Activated CD4-positive, alpha-beta T cell treated with anti-CD3 and anti-CD28 coated beads for 1 hour (primary cell): Measurements from ENCODE around the gene CNDP1.
"Not testable (repeated sequence)": the region's sequence is repeated elsewhere in the genome, so short reads cannot be mapped to it uniquely, and the experiment has no call there.

Source experiments
- DNase-seq: peaks from one replicate; pipeline ENCODE4 v3.0.0-alpha.2; 2020

Gene CNDP1, protein sequence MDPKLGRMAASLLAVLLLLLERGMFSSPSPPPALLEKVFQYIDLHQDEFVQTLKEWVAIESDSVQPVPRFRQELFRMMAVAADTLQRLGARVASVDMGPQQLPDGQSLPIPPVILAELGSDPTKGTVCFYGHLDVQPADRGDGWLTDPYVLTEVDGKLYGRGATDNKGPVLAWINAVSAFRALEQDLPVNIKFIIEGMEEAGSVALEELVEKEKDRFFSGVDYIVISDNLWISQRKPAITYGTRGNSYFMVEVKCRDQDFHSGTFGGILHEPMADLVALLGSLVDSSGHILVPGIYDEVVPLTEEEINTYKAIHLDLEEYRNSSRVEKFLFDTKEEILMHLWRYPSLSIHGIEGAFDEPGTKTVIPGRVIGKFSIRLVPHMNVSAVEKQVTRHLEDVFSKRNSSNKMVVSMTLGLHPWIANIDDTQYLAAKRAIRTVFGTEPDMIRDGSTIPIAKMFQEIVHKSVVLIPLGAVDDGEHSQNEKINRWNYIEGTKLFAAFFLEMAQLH

DNA sequence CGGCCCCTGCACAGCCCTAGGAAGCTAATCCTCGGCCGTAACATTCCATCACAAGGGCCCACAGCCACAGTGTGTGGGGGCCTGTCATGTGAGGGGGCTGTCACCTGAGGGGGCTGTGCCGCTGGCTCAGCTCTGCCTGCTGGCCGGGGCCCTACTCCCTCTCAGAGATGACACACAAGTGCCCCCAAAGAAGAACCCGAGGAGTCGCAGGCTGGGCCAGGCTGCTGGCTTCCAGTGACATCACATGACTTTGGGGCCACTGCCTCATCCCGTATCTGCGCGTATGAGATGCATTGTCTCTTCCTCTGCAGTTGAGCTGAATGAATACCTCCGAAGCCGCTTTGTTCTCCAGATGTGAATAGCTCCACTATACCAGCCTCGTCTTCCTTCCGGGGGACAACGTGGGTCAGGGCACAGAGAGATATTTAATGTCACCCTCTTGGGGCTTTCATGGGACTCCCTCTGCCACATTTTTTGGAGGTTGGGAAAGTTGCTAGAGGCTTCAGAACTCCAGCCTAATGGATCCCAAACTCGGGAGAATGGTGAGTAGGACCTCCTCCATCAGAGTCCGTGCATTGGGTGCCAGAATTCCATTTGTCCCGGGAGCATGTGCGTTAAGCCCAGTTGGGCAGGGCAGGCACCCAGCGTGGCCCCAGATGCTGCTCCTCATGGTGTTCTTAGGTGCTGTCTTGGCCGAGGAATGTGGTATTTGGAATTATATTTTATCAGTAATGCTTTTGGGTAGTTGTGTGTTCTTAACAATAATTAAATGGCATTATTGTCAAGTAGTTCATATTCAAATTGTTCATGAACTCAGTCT lies at the start of gene CNDP1:
Gene CNDP1, plus strand, starts transcription at position 351 of the 820 bp plus-strand sequence. Its CDS starts 168 bp downstream, at position 519.
- no peak for DNase-seq

DNA sequence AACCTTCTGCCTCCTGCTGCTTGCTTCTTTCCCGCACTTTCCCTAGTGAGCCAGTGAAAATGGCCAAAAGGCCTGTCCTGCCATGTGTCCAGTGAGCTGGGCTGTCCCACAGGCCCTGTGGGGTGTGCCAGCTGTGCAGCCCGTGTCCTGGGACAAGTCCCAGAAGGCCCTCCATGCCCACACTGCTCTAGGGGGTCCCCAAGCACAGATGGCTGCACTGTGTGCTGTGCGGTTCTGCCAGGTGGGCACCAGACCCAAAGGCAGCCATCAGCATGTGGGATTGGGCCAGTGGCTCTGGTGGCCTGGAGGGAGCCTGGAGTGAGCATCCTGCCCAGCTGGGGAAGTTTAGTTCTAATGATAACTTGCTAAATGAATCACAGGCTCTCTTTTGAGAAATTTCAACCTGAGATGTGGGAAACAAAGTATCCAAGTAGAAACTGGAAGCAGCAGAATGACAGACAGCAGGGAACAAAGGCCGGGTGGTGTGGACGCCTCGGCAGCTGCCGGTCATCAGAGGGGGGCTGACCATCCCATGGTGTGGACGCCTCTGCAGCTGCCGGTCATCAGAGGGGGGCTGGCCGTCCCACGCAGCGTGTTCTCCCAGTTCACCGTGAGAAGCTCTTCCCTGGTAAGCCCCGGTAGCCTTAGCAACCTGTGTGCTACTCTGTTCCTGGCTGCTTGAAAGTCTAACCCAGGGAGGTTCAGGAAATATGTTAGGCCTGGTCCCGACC lies 48.0 kb upstream of the CNDP1 start:
- no peak for DNase-seq

DNA sequence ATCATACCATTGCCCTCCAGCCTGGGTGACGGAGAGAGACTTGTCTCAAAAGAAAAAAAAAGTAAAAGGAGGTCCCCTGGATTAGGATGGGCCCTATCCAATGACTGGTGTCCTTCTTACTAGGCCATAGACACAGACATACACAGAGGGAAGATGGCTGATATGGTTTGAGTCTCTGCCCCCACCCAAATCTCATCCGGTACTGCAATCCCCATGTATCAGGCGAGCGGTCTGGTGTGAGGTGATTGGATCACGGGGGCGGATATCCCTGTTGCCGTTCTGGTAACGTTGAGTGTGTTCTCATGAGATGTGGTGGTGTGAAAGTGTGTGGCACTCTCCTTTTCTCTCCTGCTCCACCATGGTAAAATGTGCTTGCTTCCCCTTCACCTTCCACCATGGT lies 45.9 kb upstream of the CNDP1 start:
- DNase-seq = no peak

DNA sequence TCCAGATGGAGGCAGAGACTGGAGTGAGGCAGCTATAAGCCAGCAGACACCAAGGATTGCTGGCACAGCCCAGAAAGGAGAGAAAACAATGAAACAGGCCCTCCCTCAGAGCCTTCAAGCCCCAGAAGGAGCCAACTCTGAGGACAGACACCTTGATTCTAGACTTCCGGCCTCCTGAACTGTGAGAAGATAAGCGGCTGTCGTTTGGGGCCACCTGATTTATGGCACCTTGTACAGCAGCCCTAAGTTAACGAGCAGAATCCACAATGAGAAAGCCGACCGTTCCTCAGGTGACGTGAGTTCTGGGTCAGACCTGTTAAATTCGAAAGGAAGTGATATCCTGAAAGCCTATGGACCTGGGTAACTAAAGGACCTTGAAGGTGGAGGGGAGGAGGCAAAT lies 45.4 kb upstream of the CNDP1 start:
- DNase-seq = no peak

DNA sequence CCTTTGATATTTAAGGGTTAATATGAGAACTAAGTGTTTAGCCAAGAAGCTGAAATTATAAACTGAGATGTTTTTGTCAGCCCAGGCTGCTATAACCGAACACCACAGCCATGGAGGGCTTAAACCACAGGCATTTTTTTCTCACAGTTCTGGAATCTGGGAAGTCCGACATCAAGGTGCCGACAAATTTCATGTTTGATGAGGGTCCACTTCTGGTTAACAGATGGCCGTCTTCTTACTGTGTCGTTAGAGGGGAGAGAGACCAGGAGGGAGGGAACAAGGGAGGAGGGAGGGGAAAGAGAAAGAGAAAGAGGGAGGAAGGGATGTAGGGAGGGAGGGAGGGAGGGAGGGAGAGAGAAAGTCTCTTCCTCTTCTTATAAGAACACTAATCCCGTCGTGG lies 44.6 kb upstream of the CNDP1 start:
- DNase-seq = no peak

DNA sequence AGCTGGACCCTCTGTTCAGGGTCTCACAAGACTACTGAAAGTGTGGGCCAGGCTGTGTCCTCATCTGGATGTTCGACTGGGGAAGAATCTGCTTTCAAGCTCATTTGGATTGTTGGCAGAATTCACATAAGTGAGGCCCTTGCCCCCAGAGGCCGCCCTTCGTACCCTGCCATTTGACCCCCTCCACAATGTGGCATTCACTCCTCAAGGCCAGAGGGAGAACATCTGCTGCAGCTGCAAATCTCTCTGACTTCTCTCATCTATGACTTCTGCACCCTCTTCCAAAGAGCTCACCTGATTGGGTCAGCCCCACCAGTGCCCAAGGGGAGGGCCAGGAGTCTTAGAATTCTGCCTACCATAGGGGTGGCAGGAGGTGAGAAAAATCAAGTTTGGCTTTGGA lies 42.0 kb upstream of the CNDP1 start:
- no peak for DNase-seq

DNA sequence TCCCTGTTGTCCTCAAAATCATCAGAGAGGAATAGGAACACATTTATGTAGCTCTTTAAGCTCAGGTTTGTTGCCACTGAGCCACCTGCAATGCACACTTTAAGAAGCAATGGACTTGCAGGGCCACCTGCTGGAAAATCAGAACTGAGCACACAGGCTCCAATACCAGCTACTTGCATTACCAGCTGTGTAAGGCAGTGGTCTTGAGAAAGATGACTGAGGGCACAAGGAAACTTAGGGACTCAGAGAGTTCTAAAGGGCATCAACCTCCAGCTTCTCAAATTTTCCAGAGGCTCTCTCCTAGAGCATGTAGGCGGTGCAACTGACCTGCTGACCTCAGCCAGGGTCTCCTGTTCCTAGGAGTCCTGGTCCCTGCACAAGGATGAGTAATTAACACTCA lies 40.6 kb upstream of the CNDP1 start:
- DNase-seq = peak; percentile 48

DNA sequence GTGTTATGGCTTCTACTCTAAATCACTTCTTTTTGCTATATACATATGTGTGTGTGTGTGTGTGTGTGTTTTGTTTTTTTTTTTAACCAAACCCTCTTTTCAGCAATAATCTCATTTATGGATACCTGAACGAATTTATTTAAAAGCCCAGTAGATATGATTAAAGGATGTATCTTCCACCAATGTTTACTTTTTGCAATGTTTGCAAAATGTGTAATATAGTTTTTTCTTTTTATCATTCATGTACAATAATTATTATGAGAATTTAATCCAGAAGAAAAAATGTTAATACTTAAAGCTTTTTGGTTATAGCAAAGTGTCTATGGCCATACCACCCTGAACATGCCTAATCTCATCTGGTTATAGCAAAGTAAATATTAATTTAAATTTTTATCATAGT lies 39.8 kb upstream of the CNDP1 start:
- DNase-seq = no peak

DNA sequence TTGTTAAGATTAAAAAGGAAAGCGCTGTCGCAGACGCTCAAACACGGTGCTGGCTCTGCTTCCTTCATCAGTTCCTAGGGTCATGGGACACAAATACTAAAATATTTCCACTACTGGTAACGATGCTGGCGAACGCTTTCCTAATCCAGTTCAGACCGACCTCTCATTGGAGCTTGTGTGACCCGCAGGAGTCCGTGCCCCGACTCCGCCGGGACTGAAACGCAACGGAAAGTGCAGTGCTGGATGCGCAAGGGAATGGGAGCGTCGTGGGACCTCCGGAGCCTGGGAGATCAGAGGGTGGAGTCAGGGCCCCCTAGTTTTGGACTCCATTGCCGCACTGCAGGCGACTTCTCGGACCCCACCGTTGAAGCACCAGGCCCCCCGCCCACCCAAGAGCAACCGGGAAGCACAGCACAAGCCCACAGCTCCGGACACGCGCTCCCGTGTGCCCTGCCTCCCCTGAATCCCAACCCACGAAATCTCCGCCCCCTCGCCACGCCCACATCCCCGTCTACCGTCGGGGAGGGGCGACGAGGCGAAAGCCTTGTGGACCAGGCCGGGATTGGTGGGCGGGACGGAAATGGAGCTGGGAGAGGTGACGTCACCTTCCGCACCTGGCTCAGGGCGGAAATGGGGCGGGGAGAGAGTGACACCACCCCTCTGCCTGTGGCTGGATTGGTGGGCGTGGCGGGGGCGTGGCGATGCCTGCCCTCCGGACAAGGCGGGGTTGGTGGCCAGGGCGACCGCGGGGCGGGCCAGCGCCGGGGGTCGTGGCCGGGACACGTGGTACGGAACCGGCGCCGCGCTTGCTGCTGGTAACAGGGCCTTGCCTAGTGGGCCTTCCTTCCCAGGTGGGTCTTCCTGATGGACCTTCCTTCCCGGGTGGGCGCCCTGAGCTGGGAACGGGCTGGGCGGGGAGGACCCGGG lies 38.5 kb upstream of the CNDP1 start, which contains the start of gene CNDP2:
Gene CNDP2, plus strand, starts transcription at position 783 of the 927 bp plus-strand sequence. CDS start 3,611 bp downstream, outside the sequence.
- peak; percentile 95 for DNase-seq

DNA sequence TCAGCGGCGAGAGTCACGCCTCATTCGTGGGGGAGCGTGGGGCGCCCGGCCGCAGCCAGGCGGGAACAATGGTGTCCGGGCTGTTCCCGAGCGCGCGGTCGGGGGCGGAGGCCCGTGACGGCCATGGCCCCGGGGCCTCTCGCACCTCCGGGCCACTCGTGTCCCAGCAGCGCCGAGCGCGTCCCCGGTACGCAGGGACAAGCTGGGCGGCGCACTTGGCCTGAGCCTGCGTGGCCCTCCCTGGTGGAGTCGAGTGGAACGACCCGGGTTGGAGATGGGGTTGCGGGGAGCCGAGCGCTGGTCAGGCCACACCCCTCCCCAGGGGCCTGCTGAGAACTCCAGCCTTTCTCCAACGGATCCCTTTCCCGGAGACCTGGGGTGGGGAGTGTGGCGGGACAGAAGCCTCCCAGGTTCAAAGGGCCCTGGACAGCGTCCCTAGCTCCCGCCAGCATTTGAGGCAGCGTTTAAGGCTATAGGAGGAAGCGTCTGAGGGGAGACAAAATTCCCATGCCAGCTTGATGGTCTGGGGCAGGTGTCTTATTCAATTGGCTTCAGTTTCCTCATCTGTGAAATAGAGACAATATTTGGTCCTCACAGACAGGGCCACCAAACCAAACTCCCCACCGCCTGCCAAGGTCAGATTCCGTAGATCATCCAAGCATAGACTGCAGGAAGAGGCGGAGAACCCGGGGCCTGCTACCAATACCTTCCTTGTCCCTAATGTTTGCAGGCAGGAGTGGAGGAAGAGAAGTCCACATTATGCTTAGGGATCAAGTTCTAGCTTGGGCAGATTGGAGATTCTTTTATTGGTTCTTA lies 37.6 kb upstream of the CNDP1 start:
- DNase-seq = peak; percentile 15

DNA sequence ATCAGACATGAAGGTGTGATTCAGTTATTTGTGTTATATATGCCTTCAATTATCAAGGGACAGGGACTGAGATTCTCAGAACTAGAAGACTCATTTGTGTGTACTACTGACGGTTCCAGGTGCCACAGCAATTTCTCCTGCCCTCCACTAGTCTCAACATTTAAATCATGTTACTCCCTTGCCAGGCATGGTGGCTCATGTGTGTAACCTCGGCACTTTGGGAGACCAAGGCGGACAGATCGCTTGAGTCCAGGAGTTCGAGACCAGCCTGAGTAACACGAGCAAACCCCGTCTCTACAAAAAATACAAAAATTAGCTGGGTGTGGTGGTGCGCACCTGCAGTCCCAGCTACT lies 37.0 kb upstream of the CNDP1 start:
- no peak for DNase-seq

DNA sequence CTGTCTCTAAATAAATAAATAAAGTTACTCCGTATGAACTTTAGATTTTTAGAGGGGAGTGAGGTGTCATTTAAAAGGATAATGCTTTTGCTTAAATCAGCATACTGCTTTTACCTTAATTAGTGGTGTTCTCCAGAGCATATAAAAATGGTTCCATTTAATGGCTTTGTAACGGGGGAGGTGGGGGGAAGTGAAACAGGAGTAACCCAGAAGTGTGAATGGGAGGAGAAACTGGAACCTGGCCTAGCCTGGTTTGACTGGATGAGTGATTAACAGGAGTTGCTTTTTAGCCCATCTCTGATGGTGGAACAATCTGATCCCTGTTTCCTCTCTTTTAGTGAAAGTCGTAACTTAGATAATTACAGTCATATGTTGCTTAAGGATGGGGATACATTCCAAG lies 36.5 kb upstream of the CNDP1 start:
- no peak for DNase-seq

DNA sequence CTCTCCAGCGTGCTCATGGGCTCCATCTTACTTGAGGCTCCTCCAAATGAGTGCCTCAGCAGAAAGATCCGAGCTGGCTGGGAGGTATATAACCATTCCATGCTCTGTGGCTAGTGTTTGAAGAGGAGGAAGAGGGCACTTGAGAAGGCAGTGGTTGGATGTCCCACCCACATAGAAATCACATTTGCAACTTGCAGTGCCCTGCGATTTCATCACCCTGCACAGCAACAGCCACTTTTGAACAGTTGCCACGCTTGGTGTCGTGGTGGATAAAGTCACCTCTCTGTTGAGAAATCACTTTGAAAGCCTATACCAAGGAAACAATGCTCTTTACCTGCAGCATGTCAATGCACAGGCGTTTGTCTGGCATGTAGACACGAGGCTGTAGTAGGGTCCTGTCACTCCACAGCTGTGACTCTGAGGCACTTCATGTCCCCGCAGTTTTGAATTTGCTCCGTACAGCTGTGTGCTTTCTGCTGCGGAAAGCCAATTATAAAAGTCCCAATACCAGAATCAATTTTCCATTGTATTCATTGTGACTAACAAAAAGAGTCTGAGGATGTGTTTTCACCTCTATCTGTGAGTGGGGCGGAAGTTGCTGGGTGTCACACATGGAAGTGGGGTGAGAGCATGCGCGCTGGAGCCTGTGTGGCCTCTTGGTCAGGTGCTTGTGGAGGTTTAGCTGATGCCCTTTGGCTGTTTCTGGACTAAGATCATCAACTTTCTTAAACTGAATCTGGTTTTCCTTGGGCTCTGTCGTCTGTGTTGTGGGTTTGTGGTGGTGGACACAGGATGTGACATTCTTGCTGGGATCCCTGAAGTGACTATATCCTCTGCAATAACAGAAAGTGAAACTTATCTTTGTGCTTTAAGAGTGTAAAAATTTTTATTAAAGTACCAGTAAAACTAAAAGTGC lies 35.3 kb upstream of the CNDP1 start:
- DNase-seq = peak; percentile 70

DNA sequence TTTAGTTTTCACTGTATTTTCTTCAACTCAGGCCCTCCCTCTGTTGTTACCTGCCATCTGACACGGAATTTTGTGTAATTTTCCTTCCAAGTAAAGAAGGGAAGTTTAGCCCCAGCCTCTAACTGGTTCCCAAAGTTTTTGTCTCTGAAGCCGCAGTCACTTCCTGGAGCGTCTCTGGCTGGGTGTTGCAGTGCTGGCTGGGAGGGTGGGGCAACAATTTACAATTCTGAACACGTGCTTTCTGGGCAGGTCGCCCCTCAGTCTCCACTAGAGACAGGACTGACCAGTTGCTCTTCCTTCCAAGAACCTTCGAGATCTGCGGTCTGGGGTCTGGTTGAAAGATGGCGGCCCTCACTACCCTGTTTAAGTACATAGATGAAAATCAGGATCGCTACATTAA lies 34.7 kb upstream of the CNDP1 start:
- peak; percentile 16 for DNase-seq

DNA sequence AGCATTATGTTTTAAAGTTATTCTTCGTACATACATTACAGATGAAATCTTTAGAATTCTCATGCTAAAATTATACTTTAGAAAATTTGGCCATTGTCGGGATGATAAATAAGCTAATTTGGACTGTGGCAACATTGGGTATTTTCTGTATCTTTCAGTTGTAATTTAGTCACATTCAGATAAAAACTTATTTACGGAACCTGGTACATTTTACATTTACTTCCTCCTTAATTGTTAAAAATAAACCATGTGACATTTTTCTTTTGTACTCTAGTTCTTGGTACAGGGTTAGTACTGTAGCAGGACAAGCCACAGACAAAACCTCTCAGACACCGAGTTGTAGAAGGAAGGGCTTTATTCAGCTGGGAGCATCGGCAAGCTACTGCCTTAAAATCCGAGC lies 33.9 kb upstream of the CNDP1 start:
- no peak for DNase-seq

DNA sequence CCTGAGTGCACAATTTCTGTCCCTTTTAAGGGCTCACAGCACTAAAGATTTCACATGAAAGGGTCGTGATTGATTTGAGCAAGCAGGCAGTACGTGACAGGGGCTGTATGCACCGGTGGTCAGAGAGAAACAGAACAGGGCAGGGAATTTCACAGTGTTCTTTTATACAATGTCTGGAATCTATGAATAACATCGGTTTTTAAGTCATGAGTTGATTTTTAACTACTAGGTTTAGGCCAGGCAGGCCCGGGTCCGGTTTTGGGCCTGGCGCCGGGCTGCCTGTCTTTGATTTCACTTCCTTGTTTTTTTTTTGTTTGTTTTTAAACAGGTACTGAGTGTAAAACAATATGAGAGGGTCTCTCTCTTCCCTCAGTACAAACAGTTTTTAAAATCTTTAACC lies 33.5 kb upstream of the CNDP1 start:
- not testable (repeated sequence) for DNase-seq

DNA sequence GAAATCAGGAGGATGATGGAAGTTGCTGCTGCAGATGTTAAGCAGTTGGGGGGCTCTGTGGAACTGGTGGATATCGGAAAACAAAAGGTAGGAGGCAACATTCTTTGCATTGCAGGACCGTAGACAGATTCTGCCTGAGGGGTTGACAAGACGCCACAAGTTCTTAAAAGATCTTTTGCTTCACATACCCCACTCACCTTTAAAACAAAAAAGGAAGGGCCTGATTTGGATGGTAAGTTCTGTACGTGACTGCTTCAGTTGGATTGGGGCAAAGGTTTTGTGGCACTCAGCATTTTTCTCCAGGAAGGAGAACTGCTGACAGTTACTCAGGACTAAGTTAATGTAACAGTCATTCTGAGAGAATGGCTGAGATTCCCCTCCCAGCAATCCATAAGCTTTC lies 32.9 kb upstream of the CNDP1 start:
- no peak for DNase-seq

DNA sequence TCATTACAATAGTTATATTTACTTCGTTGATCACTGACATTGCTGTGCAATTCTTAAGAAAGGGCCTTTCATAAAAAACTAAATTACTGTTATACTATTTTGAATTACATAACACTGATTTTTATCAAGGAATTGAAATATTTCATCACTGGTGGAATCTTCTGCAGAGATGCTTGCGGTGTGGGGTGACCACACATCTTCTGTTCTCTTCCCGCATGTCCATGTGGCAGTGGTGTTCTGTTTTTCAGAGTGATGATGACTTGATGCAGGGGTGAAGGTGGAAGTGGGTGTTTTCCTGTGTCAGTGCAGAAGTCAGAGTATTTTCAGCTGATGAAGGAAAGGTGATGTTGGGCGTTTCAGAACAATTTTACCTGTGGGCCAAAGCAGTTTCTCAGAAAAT lies 31.2 kb upstream of the CNDP1 start:
- DNase-seq = no peak

DNA sequence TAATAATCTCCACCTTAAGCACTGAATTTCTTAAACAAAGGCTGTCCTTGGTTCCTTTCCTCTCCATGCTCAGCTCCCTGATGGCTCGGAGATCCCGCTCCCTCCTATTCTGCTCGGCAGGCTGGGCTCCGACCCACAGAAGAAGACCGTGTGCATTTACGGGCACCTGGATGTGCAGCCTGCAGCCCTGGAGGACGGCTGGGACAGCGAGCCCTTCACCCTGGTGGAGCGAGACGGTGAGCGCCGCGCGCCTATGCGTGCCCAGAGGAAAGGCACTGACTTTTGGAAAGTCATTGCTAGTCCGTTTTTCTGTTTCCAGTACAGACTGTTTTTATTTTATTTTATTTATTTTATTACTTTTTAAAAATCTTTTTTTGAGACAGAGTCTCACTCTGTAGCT lies 28.5 kb upstream of the CNDP1 start:
- DNase-seq = no peak

DNA sequence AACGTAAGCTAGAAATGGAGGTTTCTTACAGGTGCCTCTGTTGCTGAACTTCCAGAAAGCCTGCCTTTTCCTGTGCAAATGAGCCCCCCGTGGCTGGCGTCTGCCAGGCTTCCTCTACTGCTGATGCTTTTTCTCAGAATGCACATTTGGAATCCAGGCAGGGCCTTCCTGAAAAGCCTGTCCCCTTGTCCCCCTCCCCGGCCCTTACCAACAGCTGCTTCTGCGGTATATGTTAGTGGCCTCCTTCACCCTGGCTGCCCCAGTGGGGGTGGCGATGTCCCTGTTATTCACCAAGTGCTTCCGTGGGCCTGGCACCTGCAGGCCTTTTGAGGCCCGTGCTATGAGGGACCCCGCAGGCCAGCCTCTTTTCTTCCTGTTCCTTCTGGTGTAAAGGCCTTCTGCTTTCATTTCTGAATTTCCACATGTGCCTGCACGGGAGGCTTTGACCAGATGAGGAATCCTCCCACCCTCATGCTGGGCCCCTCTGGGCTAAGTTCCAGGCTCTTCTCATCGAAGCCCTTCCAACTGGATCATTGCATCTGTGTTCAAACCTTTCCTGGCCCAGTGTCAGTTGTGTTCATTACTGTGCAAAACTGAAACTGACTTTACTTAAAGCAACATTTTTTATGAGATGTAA lies 27.7 kb upstream of the CNDP1 start:
- no peak for DNase-seq
